Mesothelial cell of epicardium (in vitro differentiated cells): ENCODE results near the gene RUNX3. TPM values are rescaled to one million over a fixed set of nuclear protein-coding genes. Genes with fewer than 3 reads are reported as not detected.
"Not testable (repeated sequence)": the region's sequence is repeated elsewhere in the genome, so short reads cannot be mapped to it uniquely, and the experiment has no call there.

Source experiments
- DNase-seq, 2 experiments: peaks; one replicate each; pipeline ENCODE4 v3.0.0; 2021; ENCODE audit warnings: low spot score in 2 of 2; ENCODE audit not compliant: unreplicated experiment in 2 of 2
- H3K27ac Mint-ChIP-seq: 2 replicates; pipeline ENCODE4 v1.8.0; 2021; ENCODE audit warnings: mixed read lengths
- H3K27me3 Mint-ChIP-seq: 2 replicates; pipeline ENCODE4 v1.8.0; 2021; ENCODE audit warnings: low read depth, mixed read lengths
- H3K36me3 Mint-ChIP-seq: 2 replicates; pipeline ENCODE4 v1.8.0; 2021; ENCODE audit warnings: mixed read lengths
- H3K4me1 Mint-ChIP-seq: 2 replicates; pipeline ENCODE4 v1.8.0; 2021; ENCODE audit warnings: mixed read lengths
- H3K4me3 Mint-ChIP-seq: 2 replicates; pipeline ENCODE4 v1.8.0; 2021; ENCODE audit warnings: mild to moderate bottlenecking, moderate library complexity, mixed read lengths
- H3K9me3 Mint-ChIP-seq: 2 replicates; pipeline ENCODE4 v1.8.0; 2021; ENCODE audit warnings: mixed read lengths
- total RNA-seq: library from RNA; stranded (reverse); gene quantifications from 3 replicates; pipeline ENCODE4 v1.2.1, GENCODE V29; 2021
- TF ChIP-seq, protein P1 (sequence below): fragments of 200-600 bp; sonication (generic); IDR thresholded peaks from one replicate; pipeline ENCODE4 v1.5.0; 2021; ENCODE audit warnings: antibody characterized with exemption; ENCODE audit not compliant: unreplicated experiment

The RUNX3 gene
- total RNA-seq, 1 donor from 2014 or later: 0.13 TPM

- Mint-ChIP-seq H3K27me3 (peaks cover 13% of the 10 kb centered on the region), H3K9me3 (peaks cover 10% of the 10 kb centered on the region), H3K4me3 (no peak overlapping the region), H3K4me1 (peaks cover 15% of the 10 kb centered on the region), H3K36me3 (peaks cover 4% of the 10 kb centered on the region), H3K27ac (peak overlapping the region; percentile 4)
- TF ChIP-seq, protein P1, sequence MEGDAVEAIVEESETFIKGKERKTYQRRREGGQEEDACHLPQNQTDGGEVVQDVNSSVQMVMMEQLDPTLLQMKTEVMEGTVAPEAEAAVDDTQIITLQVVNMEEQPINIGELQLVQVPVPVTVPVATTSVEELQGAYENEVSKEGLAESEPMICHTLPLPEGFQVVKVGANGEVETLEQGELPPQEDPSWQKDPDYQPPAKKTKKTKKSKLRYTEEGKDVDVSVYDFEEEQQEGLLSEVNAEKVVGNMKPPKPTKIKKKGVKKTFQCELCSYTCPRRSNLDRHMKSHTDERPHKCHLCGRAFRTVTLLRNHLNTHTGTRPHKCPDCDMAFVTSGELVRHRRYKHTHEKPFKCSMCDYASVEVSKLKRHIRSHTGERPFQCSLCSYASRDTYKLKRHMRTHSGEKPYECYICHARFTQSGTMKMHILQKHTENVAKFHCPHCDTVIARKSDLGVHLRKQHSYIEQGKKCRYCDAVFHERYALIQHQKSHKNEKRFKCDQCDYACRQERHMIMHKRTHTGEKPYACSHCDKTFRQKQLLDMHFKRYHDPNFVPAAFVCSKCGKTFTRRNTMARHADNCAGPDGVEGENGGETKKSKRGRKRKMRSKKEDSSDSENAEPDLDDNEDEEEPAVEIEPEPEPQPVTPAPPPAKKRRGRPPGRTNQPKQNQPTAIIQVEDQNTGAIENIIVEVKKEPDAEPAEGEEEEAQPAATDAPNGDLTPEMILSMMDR: no peak
- peak in 1 of 2 experiments; percentile 32 for DNase-seq
Observed at GRCh38 chr1:24896176-24896575, 33.9 kb downstream of the RUNX3 start.

- H3K36me3 Mint-ChIP-seq: peaks cover 4% of the 10 kb centered on the region
- H3K4me3 Mint-ChIP-seq: no peak overlapping the region
- no peak overlapping the region for H3K27ac Mint-ChIP-seq
- peaks cover 14% of the 10 kb centered on the region for H3K9me3 Mint-ChIP-seq
- TF ChIP-seq, protein P1: no peak
- no peak for DNase-seq
- peaks cover 15% of the 10 kb centered on the region for H3K4me1 Mint-ChIP-seq
- H3K27me3 Mint-ChIP-seq: peaks cover 12% of the 10 kb centered on the region
Observed at GRCh38 chr1:24895511-24895910, 34.6 kb downstream of the RUNX3 start.

DNA sequence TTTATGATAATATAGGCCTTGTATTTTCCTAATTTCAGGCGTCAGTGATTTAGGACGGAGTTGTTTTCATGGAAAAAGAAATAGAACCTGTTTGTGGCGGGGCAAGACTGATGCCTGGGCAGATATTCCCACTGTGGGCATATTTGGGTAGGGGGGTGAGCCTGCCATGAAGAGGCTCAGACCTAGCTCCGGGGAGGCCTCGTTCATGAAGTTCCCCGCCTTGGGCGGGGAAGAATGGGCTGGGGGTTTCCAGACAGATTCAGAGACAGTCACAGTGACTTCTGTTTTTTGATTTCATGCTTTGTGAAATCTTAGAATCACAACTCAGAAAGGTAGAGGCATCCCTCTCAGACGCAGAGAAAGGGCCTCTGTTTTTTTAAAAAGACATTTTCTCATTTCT is 36.1 kb downstream of the RUNX3 start:
- H3K27ac Mint-ChIP-seq: no peak overlapping the region
- H3K9me3 Mint-ChIP-seq: peaks cover 17% of the 10 kb centered on the region
- peak in 1 of 2 experiments; percentile 17 for DNase-seq
- peaks cover 15% of the 10 kb centered on the region for H3K4me1 Mint-ChIP-seq
- H3K27me3 Mint-ChIP-seq: no peaks in the 10 kb centered on the region
- TF ChIP-seq, protein P1: no peak
- H3K36me3 Mint-ChIP-seq: peaks cover 4% of the 10 kb centered on the region
- H3K4me3 Mint-ChIP-seq: no peak overlapping the region

GRCh38 chr1:24893431-24893830 is 36.6 kb downstream of the RUNX3 start:
- Mint-ChIP-seq H3K27ac (no peak overlapping the region), H3K4me3 (no peak overlapping the region), H3K4me1 (peaks cover 15% of the 10 kb centered on the region), H3K27me3 (no peaks in the 10 kb centered on the region), H3K9me3 (peaks cover 17% of the 10 kb centered on the region), H3K36me3 (peaks cover 4% of the 10 kb centered on the region)
- no peak for DNase-seq
- TF ChIP-seq, protein P1: no peak

DNA sequence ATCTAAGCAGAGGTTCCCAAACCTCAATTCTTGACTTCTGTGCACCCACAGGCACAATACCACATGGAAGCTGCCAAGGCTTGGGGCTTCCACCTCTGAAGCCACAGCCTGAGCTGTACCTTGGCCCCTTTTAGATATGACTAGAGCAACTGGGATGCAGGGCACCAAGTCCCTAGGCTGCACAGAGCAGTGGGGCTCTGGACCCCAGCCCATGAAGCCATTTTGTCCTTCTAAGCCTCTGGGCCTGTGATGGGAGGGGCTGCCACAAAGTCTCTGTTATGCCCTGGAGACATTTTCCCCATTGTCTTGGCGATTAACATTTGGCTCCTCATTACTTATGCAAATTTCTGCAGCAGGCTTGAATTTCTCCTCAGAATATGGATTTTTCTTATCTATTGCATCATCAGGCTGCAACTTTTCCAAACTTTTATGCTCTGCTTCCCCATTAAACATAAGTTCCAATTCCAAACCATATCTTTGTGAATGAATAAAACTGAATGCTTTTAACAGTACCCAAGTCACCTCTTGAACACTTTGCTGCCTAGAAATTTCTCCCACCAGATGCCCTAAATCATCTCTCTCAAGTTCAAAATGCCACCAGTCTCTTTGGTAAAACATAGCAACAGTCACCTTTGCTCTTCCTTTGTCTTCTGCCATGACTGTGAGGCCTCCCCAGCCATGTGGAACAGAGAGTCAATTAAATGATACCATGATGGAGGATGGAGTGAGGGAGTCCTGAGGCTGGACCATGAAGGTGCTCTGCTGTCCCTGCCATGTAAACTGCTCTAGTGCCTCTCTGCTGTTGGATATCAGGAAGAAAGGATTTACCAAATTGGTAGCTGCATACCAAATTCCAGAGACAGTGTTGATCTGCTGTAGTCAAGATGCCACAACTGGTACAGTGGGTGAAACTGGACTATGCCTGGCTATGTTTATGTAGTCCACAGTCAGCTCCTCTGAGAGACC is 37.6 kb downstream of the RUNX3 start:
- Mint-ChIP-seq H3K36me3 (peaks cover 4% of the 10 kb centered on the region), H3K27me3 (no peaks in the 10 kb centered on the region)
- TF ChIP-seq, protein P1: no peak

GRCh38 chr1:24891367-24891766 is 38.7 kb downstream of the RUNX3 start:
- not testable (repeated sequence) for H3K36me3 Mint-ChIP-seq, H3K4me1 Mint-ChIP-seq, H3K4me3 Mint-ChIP-seq, H3K27ac Mint-ChIP-seq, DNase-seq, H3K27me3 Mint-ChIP-seq
- H3K9me3 Mint-ChIP-seq: peaks cover 17% of the 10 kb centered on the region

More for the DNA sequence above, 37.6 kb downstream of the RUNX3 start:
- DNase-seq: peak in 1 of 2 experiments; percentile 19
- Mint-ChIP-seq H3K4me3 (no peak overlapping the region), H3K4me1 (peaks cover 13% of the 10 kb centered on the region), H3K9me3 (peaks cover 17% of the 10 kb centered on the region), H3K27ac (no peak overlapping the region)
